OCI-LY3 (cell line): Measurements from ENCODE around the gene TMEM41B.

Experiments
- H2AFZ ChIP-seq: fragments of 200-600, 300-600 bp; shearing (Covaris generic); 2 replicates; pipeline ENCODE4 v1.6.0; 2014; ENCODE audit warnings: antibody characterized with exemption, low read depth, low read length
- H3K27ac ChIP-seq: fragments of 200-600, 300-600 bp; sonication (generic); 2 replicates; pipeline ENCODE4 v1.5.1; 2014; ENCODE audit warnings: mild to moderate bottlenecking, low read length, moderate library complexity, mixed read lengths
- H3K27me3 ChIP-seq: fragments of 200-600, 300-600 bp; sonication (generic); 2 replicates; pipeline ENCODE4 v1.6.1; 2014; ENCODE audit warnings: low read depth, low read length, mixed read lengths
- H3K36me3 ChIP-seq: fragments of 200-600, 300-600 bp; sonication (generic); replicated peaks from 2 replicates; pipeline ENCODE3; 2014; ENCODE audit warnings: low read depth, low read length, mixed read lengths
- H3K4me1 ChIP-seq: fragments of 300-600, 200-600 bp; sonication (generic); 2 replicates; pipeline ENCODE4 v1.6.1; 2014; ENCODE audit warnings: low read length, mixed read lengths
- H3K4me2 ChIP-seq: fragments of 200-600, 300-600 bp; sonication (generic); 2 replicates; pipeline ENCODE4 v1.6.1; 2014; ENCODE audit warnings: low read length, mixed read lengths
- H3K4me3 ChIP-seq: fragments of 300-600, 200-600 bp; sonication (generic); 2 replicates; pipeline ENCODE4 v1.5.1; 2014; ENCODE audit warnings: antibody characterized with exemption, mild to moderate bottlenecking, low read length, moderate library complexity
- H3K79me2 ChIP-seq: fragments of 300-600, 200-600 bp; shearing (Covaris generic); 2 replicates; pipeline ENCODE4 v1.6.1; 2014; ENCODE audit warnings: mild to moderate bottlenecking, low read length, mixed read lengths
- H3K9ac ChIP-seq: fragments of 300-600, 200-600 bp; shearing (Covaris generic); 2 replicates; pipeline ENCODE4 v1.6.0; 2014; ENCODE audit warnings: mild to moderate bottlenecking, low read length, moderate library complexity
- H3K9me3 ChIP-seq: fragments of 200-600, 300-600 bp; shearing (Covaris generic); 2 replicates; pipeline ENCODE4 v1.6.1; 2014; ENCODE audit warnings: low read length, mixed read lengths; ENCODE audit not compliant: insufficient read depth
- H4K20me1 ChIP-seq: fragments of 200-600, 300-600 bp; sonication (generic); 2 replicates; pipeline ENCODE4 v1.6.1; 2016; ENCODE audit warnings: low read length, mixed read lengths; ENCODE audit not compliant: insufficient read depth
- EZH2phosphoT487 ChIP-seq: fragments of 200-600 bp; shearing (Covaris generic); IDR thresholded peaks from 2 replicates; pipeline ENCODE4 v1.6.1; 2018; ENCODE audit warnings: antibody characterized with exemption, mixed run types, low read depth
- TF ChIP-seq, protein P1 (sequence below): fragments of 200-600, 300-600 bp; sonication (generic); IDR thresholded peaks from 2 replicates; pipeline ENCODE4 v1.5.1; 2014; ENCODE audit warnings: antibody characterized with exemption, low read length, low read depth

The TMEM41B gene

DNA sequence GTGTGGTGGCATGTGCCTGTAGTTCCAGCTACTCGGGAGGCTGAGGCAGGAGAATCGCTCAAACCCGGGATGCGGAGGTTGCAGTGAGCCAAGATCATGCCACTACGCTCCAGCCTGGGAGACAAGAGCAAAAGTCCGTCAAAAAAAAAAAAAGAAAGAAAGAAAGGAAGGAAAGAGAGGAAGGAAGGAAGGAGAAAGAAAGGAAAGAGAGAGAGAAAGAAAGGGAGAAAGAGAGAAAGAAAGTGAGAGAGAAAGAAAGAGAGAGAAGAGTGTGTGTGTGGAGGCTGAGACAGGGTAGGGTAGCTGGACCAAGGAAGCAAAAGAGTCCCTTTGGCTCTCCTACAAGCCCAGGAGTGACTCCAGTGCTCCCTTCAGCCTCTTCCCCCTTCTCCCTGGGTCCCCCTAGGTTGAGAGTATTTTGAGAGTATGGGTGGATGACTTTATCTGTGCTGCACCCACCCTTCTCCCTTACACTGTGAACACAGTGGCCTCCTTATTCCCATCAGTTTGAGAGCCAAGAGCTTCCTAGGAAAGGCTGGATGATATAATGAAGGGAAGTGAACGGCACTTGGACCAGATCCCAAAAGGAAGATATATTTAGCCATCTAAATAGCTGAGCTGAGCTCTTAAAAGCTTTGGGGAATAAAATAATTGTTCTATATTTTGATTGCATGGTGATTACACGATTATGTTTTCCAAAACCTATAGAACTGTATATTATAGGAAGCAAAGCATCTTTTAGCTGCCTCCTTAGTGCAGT lies 39.7 kb downstream of the TMEM41B start:
- Histone ChIP-seq H3K9ac (no peak overlapping the region), H3K79me2 (no peaks in the 10 kb centered on the region), H3K9me3 (no peaks in the 10 kb centered on the region), H4K20me1 (no peaks in the 10 kb centered on the region), H3K36me3 (no peaks in the 10 kb centered on the region), H3K4me3 (no peak overlapping the region), H3K4me1 (peaks cover 11% of the 10 kb centered on the region), H3K4me2 (no peak overlapping the region), H2AFZ (no peak overlapping the region), H3K27ac (no peak overlapping the region), H3K27me3 (no peaks in the 10 kb centered on the region)
- no peak for TF ChIP-seq EZH2phosphoT487
- TF ChIP-seq, protein P1, sequence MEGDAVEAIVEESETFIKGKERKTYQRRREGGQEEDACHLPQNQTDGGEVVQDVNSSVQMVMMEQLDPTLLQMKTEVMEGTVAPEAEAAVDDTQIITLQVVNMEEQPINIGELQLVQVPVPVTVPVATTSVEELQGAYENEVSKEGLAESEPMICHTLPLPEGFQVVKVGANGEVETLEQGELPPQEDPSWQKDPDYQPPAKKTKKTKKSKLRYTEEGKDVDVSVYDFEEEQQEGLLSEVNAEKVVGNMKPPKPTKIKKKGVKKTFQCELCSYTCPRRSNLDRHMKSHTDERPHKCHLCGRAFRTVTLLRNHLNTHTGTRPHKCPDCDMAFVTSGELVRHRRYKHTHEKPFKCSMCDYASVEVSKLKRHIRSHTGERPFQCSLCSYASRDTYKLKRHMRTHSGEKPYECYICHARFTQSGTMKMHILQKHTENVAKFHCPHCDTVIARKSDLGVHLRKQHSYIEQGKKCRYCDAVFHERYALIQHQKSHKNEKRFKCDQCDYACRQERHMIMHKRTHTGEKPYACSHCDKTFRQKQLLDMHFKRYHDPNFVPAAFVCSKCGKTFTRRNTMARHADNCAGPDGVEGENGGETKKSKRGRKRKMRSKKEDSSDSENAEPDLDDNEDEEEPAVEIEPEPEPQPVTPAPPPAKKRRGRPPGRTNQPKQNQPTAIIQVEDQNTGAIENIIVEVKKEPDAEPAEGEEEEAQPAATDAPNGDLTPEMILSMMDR, result no peak

- Histone ChIP-seq H3K9me3 (no peaks in the 10 kb centered on the region), H3K9ac (no peak overlapping the region), H3K79me2 (no peaks in the 10 kb centered on the region), H4K20me1 (no peaks in the 10 kb centered on the region), H3K4me3 (no peak overlapping the region), H3K4me1 (peaks cover 11% of the 10 kb centered on the region), H2AFZ (no peak overlapping the region), H3K36me3 (no peaks in the 10 kb centered on the region), H3K4me2 (peak overlapping the region; percentile 9; the same call in 1 of the 2 replicates), H3K27ac (no peak overlapping the region), H3K27me3 (no peaks in the 10 kb centered on the region)
- no peak for TF ChIP-seq EZH2phosphoT487
- TF ChIP-seq, protein P1, result no peak
Measured at GRCh38 chr11:9273376-9274336, 40.7 kb downstream of the TMEM41B start.

DNA sequence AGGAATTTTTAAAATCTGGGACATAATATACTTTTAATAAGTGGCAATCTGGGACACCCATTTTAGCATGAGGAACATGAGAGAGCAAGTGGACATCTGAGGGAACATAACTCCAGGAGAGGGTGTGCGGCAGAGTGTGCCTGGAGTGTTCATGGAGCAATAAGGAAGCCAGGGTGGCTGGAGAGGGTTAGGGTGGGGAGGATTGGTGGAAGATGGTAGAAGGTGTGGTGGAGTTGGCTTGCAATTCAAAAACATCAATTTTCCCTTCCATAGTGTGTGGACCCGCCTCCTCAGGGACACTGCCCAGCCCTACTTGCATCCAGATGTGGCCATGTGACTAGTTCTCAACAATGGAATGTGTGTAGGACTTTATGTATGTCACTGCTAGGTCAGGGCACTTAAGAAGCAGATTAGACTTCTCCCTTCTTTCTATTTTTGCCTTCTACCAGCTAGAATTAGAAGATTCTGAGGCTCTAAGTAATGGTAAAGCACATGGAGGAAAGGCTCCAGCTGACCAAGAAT lies 44.8 kb downstream of the TMEM41B start:
- TF ChIP-seq, protein P1, result no peak
- TF ChIP-seq EZH2phosphoT487, result no peak
- Histone ChIP-seq H3K4me1 (peaks cover 11% of the 10 kb centered on the region), H3K27me3 (peaks cover 18% of the 10 kb centered on the region), H3K9me3 (no peaks in the 10 kb centered on the region), H3K9ac (no peak overlapping the region), H3K27ac (no peak overlapping the region), H3K4me3 (no peak overlapping the region), H2AFZ (no peak overlapping the region), H3K36me3 (no peaks in the 10 kb centered on the region), H4K20me1 (no peaks in the 10 kb centered on the region), H3K4me2 (no peak overlapping the region), H3K79me2 (peaks cover 4% of the 10 kb centered on the region)

GRCh38 chr11:9267680-9268079 lies 46.7 kb downstream of the TMEM41B start:
- Histone ChIP-seq H3K27me3 (peaks cover 18% of the 10 kb centered on the region), H3K79me2 (peaks cover 22% of the 10 kb centered on the region), H4K20me1 (peaks cover 6% of the 10 kb centered on the region), H3K9ac (no peak overlapping the region), H3K27ac (no peak overlapping the region), H3K4me1 (no peaks in the 10 kb centered on the region), H3K4me2 (no peak overlapping the region), H3K36me3 (no peaks in the 10 kb centered on the region), H2AFZ (no peak overlapping the region), H3K9me3 (no peaks in the 10 kb centered on the region), H3K4me3 (no peak overlapping the region)
- TF ChIP-seq, protein P1, result no peak
- TF ChIP-seq EZH2phosphoT487, result no peak
